Measurements from ENCODE around the gene MUS81.
A peak's percentile ranks its signal among the peaks of the same experiment; 100 is the strongest.

The MUS81 gene

DNA sequence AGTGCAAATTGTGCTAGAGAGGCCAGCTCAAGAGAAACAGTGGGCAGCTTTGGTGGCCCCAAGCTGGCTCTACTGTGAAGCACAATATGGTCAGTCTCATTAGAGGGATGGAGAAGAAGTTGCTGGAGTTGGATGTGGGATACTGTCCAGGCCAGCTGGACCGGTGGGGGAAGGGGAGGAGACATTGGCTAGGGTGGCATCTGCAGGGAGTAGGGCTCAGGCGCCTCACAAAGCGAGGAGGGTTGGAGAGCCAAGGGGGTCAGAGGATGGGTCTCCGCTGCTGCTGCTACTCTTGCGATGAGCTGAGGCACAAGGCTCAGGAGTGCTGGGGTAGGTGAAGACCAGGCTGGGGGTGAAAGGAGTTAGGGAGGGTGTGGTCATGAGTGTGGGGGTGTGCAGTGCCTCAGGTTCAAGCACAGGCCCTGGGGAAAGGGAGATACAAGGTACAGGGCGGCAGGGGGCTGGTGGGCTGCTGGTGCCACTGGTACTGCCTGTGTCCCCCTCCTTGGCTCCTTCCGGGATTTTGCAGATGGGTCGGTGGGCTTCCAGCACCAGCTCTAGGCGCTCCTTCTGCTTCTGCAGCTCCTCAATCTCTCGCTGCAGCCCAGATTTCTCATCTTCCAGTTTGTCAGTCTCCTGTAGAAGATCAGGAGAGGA is 32.6 kb downstream of the MUS81 start:
- peak; percentile 51 for DNase-seq (ENCODE audit: low read depth)

DNA sequence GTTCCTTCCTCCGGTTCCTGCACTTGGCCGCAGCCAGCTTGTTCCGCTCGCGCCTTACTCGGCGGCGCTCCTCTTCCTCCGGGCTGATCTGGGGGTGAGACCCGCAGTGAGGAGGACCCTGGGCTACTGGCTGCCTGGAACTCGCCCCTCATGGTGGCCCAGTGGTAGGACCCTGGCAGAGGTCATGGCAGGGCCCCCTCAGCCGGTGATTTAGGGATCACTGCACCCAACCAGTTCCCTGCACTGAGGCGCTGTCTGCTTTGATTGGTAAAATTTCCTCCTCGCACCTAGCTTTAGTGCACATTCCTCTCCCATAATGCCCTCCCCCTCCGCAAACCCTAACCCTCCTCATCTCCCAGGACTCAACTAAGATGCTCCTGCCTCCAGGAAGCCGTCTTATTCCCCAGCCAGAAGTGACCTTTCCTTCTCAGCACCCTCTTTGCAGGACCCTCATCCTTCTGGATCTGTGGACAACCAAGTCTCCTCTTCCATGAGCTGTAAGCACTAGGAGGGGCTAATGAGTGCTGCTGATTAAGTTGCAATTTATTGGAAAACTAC is 33.9 kb downstream of the MUS81 start:
- peak; percentile 62 for DNase-seq (ENCODE audit: low read depth)

- peak; percentile 64 for DNase-seq (ENCODE audit: low read depth)
Measured at GRCh38 chr11:65895482-65895981, 35.3 kb downstream of the MUS81 start.

GRCh38 chr11:65896034-65896999 is 36.1 kb downstream of the MUS81 start:
- peak; percentile 66 for DNase-seq (ENCODE audit: low read depth)

- peak; percentile 39 for DNase-seq (ENCODE audit: low read depth)
Measured at GRCh38 chr11:65897020-65897471, 36.8 kb downstream of the MUS81 start.

GRCh38 chr11:65898656-65899355 is 38.6 kb downstream of the MUS81 start:
- no peak for DNase-seq (ENCODE audit: low read depth)

DNA sequence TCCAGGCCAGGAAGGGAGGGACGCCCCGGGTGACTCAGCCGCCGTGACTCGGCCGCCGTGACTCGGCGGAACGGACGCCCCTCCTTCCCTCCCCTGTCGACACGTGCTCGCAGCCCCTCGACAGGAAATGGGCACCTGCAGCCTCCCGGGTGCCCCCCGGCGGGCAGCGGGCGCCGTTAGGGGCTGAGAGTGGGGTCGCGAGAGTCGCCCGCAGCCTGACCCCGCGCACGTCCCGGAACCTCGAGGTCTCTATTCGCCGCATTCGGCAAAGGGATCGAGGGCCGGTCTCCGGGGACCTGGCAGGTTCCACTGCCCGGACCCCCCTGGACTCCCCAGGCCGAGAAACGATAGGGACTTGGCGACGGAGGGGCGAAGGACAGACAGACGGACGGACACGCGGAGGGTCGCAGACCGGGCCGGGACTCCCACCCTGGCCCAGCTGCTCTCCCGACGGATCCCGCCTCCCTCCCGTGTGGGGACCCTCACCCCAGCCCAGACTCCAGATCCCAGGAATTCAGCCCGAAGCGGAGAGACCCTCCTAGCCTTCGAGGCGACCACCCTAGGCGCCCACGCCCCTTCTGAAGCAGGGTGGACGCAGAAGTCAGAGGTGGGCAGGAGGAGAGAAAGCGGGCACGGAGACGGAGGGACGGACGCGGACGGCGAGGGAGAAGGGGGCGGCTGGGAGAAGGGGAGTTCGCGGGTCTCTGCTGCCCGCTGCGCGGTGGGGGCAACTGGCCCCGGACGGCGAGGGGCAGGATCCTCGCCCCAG is 39.3 kb downstream of the MUS81 start:
- DNase-seq (ENCODE audit: low read depth), result peak; percentile 91

- peak; percentile 98 for DNase-seq (ENCODE audit: low read depth)
Measured at GRCh38 chr11:65900125-65900898, 40.1 kb downstream of the MUS81 start, which contains the start of gene FOSL1. FOSL1 (minus strand) TSS chr11:65900388; CDS start chr11:65900339, 49 bp downstream.

DNA sequence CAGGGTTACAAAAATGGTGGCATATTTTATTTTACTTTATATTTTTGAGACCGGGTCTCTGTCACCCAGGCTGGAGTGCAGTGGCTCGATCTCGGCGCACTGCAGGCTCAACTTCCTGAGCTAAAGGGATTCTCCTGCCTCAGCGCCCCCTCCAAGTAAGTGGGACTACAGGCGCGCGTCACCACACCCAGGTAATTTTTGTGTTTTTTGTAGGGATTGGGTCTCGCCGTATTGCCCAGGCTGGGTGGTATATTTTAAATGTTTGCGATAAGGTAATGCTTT is 40.6 kb downstream of the MUS81 start:
- no peak for DNase-seq (ENCODE audit: low read depth)

DNA sequence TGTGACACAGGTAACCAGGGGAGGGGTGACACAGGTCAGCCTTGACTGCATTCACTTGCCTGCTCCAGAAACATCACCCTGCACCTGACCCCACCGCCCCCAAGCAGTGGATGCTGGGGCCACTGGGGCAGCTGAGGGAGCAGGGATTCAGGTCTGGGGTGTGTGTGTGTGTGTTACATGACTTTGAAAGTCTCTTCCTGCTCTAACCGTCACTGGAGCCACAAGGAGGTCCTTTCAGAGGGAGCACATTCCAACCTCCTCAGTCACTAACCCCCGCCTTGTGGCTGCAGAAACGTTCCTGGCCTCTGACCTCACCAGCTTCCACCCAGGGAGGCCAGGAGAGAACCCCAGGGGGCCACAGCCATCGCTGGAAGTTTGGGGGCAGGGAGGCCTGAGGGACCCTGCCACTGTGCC is 42.8 kb downstream of the MUS81 start:
- DNase-seq (ENCODE audit: low read depth), result peak; percentile 99

- no peak for DNase-seq (ENCODE audit: low read depth)
Measured at GRCh38 chr11:65903715-65904114, 43.5 kb downstream of the MUS81 start.

DNA sequence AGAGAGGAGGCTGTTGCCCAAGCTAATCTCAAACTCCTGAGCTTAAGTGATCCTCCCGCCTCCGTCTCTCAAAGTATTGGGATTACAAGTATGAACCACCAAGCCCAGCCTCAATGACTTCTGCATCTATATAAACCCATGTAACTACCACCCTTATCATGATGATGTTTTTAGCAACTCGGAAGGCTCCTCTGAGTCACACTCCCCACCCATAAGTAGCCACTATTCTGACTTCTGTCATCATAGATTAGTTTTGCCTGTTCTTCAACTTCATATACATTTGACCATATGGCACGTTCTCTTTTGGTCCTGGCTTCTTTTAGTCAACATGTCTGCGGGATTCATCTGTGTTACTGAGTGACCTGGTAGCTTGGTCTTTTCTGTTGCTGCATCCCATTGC is 46.4 kb downstream of the MUS81 start:
- DNase-seq (ENCODE audit: low read depth), result peak; percentile 55

DNA sequence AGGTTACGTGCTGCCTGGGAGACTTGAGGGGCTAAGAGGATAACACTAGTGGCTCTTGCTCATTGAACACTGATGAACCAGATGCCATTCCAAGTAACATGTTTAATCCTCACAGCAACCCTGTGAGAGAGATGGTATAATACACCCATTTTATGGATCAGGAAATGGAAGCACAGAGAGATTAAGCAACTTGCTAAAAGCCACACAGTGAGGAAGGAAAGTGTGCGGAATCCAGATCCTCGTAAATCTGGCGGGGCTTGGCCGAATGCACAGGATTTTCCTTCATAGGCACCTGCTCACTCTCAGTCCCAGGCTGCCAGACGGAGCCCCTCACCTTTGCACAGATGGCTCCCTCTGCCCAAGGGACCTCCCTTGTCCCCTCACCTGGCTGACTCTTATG is 47.6 kb downstream of the MUS81 start:
- no peak for DNase-seq (ENCODE audit: low read depth)

DNA sequence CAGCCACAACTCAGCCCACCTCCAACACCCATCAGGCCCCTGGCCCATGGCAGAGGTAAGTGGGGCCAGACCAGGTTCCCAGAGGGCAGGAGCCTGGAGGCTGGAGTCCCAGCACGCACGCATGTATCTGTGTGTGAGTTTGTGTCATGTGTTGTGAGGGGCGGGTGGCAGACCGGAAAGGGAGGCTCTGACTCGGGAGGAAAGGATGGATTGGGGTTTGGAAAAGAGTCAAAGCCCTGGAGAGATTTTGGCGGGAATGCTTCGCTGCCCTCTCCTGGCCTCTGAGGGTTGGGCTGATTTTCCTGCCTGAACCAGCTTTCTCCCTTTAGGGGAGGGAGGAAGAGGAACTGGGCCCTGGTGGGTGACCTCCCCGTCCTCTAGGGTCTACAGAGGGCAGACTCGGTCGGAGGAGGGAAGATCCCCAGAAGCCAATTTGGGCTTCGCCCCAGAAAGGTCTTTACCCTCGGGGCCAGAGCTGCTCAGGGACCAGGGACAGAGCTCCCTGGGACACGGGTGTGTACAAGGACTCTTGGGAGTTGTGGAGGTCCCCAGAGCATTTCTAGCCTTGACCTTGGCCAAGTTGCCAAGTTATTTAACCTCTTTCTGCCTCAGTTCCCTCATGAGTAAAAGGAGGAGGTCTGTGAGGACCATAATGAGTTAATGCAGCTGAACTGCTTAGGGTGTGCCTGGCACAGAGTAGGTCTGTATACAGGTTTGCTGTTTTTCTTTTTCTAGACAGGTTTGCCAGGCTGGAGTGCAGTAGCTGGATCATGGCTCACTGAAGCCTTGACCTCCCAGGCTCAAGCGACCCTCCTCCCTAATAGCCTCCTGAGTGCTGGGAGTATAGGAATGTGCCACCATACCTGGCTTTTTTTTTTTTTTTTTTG is 51.7 kb downstream of the MUS81 start:
- peak; percentile 99 for DNase-seq (ENCODE audit: low read depth)

DNA sequence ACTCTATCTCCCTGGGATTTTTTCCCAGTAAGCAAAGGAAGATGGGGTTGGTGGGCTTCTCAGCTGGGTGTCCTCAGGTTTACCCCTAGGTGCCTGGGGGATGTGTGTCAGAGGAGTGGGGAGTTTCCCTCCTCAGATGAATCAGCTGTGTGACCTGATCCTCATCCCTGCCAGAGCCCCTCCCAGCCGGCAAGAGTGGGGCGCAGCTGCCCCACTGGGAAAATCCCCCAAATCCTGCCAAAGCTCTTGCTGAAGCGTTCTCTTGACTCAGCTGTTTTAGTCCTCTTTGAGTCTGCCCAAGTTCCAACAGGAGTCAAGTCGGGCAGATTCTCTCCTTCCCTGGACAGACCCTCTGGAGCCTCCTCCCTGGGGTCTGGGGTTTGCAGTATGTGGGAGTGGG is 52.6 kb downstream of the MUS81 start:
- peak; percentile 97 for DNase-seq (ENCODE audit: low read depth)

DNA sequence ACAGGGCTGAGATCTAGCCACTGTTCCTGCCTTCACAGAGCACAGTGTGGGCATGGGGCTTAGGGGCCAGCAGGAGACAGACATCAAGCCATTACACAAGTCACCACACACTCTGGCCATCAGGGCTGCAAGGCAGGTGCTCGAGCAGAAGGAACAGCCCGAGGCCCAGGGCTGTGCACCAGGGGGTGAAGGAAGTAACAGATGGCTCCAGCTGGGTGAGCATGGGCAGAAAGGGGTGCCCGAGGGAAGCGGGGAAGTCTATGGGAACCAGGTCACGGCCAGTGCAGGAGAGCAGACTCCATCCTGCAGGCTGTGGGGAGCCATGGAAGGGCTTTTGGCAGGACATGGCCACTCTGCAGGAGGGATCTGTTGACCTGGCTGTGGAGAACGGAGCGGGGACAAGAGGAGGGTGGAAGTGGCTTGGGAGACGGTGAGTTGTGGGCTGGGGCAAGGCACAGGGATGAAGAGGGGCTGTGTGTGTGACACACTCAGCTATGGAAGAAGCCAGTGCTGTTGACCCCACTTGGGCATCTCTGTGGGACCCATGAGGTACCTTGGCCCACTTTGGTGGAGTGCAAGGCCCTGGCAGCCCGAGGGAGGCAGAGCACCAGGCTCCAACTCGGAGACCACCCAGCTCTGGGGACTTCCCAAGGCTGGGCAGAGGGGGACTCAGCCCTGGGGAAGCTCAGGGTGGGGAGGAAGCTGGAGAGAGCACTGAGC is 55.0 kb downstream of the MUS81 start:
- DNase-seq (ENCODE audit: low read depth), result peak; percentile 56

DNA sequence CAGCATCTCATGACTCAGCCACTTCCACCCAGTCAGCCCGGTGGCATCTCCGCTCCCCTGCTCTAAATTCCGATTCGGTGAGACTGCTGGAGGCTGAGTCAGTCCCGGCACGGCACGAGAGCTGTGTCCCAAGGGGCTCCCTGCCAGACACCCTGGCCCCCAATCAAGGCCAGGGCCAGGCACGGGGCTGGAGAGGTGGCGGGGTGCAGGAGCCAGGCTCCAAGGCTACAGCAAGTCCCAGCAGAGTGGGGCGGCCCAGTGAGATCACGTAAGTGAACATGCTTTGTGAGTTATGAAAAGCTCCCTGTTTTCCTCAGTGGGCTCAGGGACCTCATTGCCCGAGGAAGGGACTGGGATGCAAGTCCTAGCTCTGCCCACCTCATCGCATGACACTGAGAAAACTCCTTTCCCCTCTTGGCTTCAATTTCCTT is 55.6 kb downstream of the MUS81 start:
- DNase-seq (ENCODE audit: low read depth), result peak; percentile 100
